ENCODE measurements around the gene SMKR1. TPM values are rescaled to one million over a fixed set of nuclear protein-coding genes. Genes with fewer than 3 reads are reported as not detected.

The SMKR1 gene
- total RNA-seq (2021; fragmentation: NEBNext Ultra II Directional; extraction: Animal tissue kit (Norgen Biotek cat#: 25700)) (0.39 and 1.2 TPM in 2 replicates), polyA plus RNA-seq (2011; rRNA removed) (0.31 and 1.6 TPM in 2 replicates), polyA minus RNA-seq (2011; rRNA and poly(A)+ RNA removed) (0.22 TPM in 1 of 2 replicates, not detected in the other)
- polyA plus RNA-seq (2011; cell fraction: cytosol; rRNA removed), result 0.92 TPM
- not detected for polyA plus RNA-seq (2011; cell fraction: nucleus; rRNA removed)
- 0.71 to 1.7 TPM (median 0.97 TPM) in 4 replicates for polyA plus RNA-seq (2012, experiment 1 of 2)
- polyA plus RNA-seq (2012, experiment 2 of 2), result 0.76 TPM
- polyA plus RNA-seq (2013, experiment 1 of 2), result 0.77 TPM
- 0.53 TPM for polyA plus RNA-seq (2013, experiment 2 of 2)
- polyA minus RNA-seq (2011; cell fraction: cytosol; rRNA and poly(A)+ RNA removed), result not detected
- not detected for polyA minus RNA-seq (2011; cell fraction: nucleus; rRNA and poly(A)+ RNA removed)
- long read RNA-seq, experiment 1, partial matches to known transcripts, result 0 of 2 reads
- long read RNA-seq, experiment 1, other reads (novel, unspliced or antisense), result 0 of 2 reads
- long read RNA-seq, experiment 2, result 0 reads

- H3K4me1 ChIP-seq (replicated peaks in 1 of 4; ENCODE audit: control insufficient read depth in 3 of 4, insufficient read depth in 4 of 4, low read length in 3 of 4), result peaks cover 0 to 11% (median 4%) of the 10 kb centered on the region in 4 experiments; a peak in 3 of 7 replicates
- no peak within 1 kb of the TSS for H3K56ac ChIP-seq (replicated peaks; ENCODE audit: insufficient read length, low read depth, low read length)
- H2BK20ac ChIP-seq (ENCODE audit: low read length), result no peak within 1 kb of the TSS
- H2BK120ac ChIP-seq (replicated peaks; ENCODE audit: low read depth, low read length), result no peak within 1 kb of the TSS
- no peak within 1 kb of the TSS; a peak in 1 of 7 replicates for H3K9ac ChIP-seq (replicated peaks in 1 of 4; ENCODE audit: extremely low read depth in 1 of 4, low read depth in 3 of 4, low read length in 3 of 4)
- H2AK5ac ChIP-seq (ENCODE audit: low read depth, low read length), result no peak within 1 kb of the TSS
- peak within 1 kb of the TSS; percentile 53 to 69 (median 57) for H3K4me3 ChIP-seq (ENCODE audit: extremely low read depth in 1 of 4, insufficient read depth in 2 of 4, low read depth in 3 of 4, low read length in 4 of 4)
- CTCF ChIA-PET (ENCODE audit: partially characterized antibody), result interaction anchor here (1.0 to 2.1 kb wide), 7 partner anchors 12 to 146 kb away, joined by 3 to 12 read pairs (median 4); no protein-coding TSS in a partner anchor
- peaks cover 0 to 22% (median 20%) of the 10 kb centered on the region in 4 experiments; a peak in 5 of 7 replicates for H3K27me3 ChIP-seq (replicated peaks in 1 of 4; ENCODE audit: control insufficient read depth in 3 of 4, extremely low read depth in 1 of 4, insufficient read depth in 3 of 4, low read length in 3 of 4)
- no peak within 1 kb of the TSS; the same call in 1 of the 2 replicates for H2BK12ac ChIP-seq (ENCODE audit: low read depth, low read length)
- no peaks in the 10 kb centered on the region for H3K79me2 ChIP-seq (ENCODE audit: control insufficient read depth in 1 of 2, insufficient read depth in 2 of 2, low read length in 2 of 2)
- H2BK15ac ChIP-seq (ENCODE audit: low read length), result no peak within 1 kb of the TSS
- H2BK5ac ChIP-seq (ENCODE audit: low read depth, low read length), result no peak within 1 kb of the TSS
- H2AFZ ChIP-seq (ENCODE audit: low read length), result peak within 1 kb of the TSS; percentile 94
- H3K27ac ChIP-seq (ENCODE audit: low read depth, low read length), result no peak within 1 kb of the TSS
- no peak within 1 kb of the TSS for H3K4ac ChIP-seq (replicated peaks; ENCODE audit: insufficient read length, low read depth, low read length)
- no peak within 1 kb of the TSS for H3K23ac ChIP-seq (ENCODE audit: insufficient read length)
- FAIRE-seq (no peak), DNase-seq (ENCODE audit: low read depth in 1 of 2, low spot score in 2 of 2) (peak in 1 of 2 experiments; percentile 77)
- H4K20me1 ChIP-seq (replicated peaks in 1 of 2; ENCODE audit: control insufficient read depth in 1 of 2, insufficient read depth in 2 of 2, low read length in 2 of 2), result no peaks in the 10 kb centered on the region
- no peaks in the 10 kb centered on the region for H3K36me3 ChIP-seq (ENCODE audit: control insufficient read depth in 2 of 4, insufficient read depth in 4 of 4, low read length in 3 of 4)
- H4K8ac ChIP-seq (ENCODE audit: extremely low read depth, insufficient read depth, low read length), result peak within 1 kb of the TSS; percentile 75; the same call in 1 of the 2 replicates
- no peak within 1 kb of the TSS for H4K5ac ChIP-seq (ENCODE audit: insufficient read length, low read depth, low read length)
- H3K79me1 ChIP-seq (ENCODE audit: low read depth, low read length), result no peaks in the 10 kb centered on the region
- POLR2A ChIA-PET (ENCODE audit: partially characterized antibody), result no interaction called here
- H3K18ac ChIP-seq (ENCODE audit: extremely low read depth, low read length), result no peak within 1 kb of the TSS; the same call in 1 of the 2 replicates
- no peaks in the 10 kb centered on the region for H3K9me3 ChIP-seq (ENCODE audit: insufficient read depth in 2 of 2, low read depth in 1 of 2, low read length in 1 of 2)
- WGBS, 2 experiments (ENCODE audit: extremely low coverage in 1 of 2, insufficient coverage in 1 of 2, insufficient read length in 1 of 2, insufficient replicate concordance in 2 of 2, low coverage in 1 of 2, low lambda C conversion rate in 2 of 2, missing lambda C conversion rate in 1 of 2), result 10% methylated on average over 41 of the region's 89 CpGs; no CpG with 5 or more reads in 1 of the 2 experiments
- peaks cover 12% of the 10 kb centered on the region; the same call in 1 of the 2 replicates for H3K23me2 ChIP-seq (ENCODE audit: low read depth, low read length)
- peak within 1 kb of the TSS; percentile 85 to 95 for H3K4me2 ChIP-seq (ENCODE audit: insufficient read depth in 1 of 2, low read depth in 2 of 2, low read length in 2 of 2)
- no peak within 1 kb of the TSS for H4K91ac ChIP-seq (replicated peaks; ENCODE audit: insufficient read length, low read length)
- H3K14ac ChIP-seq (ENCODE audit: insufficient read length), result no peak within 1 kb of the TSS
- TF ChIP-seq SP2 (IDR thresholded peaks at IDR 0.05; ENCODE audit: low read length), result no peak
- no peak for TF ChIP-seq HDAC6 (IDR thresholded peaks at IDR 0.05; ENCODE audit: low read depth, low read length)
- no peak for TF ChIP-seq CHD2 (IDR thresholded peaks at IDR 0.05; ENCODE audit: low read length)
- TF ChIP-seq SP4 (IDR thresholded peaks at IDR 0.05; ENCODE audit: low read length), result no peak
- no peak for TF ChIP-seq BCL11A (IDR thresholded peaks at IDR 0.05; ENCODE audit: low read depth in 2 of 2, low read length in 2 of 2)
- TF ChIP-seq PHF8 (conservative IDR thresholded peaks at IDR 0.05; ENCODE audit: low read depth, low read length), result 0 out of 2 replicates have a peak, but pooled peaks have one; percentile 45
- no peak for TF ChIP-seq CBX8 (IDR thresholded peaks at IDR 0.05; ENCODE audit: borderline replicate concordance, low read depth, low read length)
- TF ChIP-seq, protein P1, sequence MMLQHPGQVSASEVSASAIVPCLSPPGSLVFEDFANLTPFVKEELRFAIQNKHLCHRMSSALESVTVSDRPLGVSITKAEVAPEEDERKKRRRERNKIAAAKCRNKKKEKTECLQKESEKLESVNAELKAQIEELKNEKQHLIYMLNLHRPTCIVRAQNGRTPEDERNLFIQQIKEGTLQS (IDR thresholded peaks at IDR 0.05; ENCODE audit: insufficient read depth, low read depth, low read length), result no peak
Measured at GRCh38 chr7:129501760-129502707, at the start of gene SMKR1. Gene SMKR1 (plus strand): TSS chr7:129502531. CDS start chr7:129502825, 294 bp downstream.
